ENCODE measurements around the gene PNLDC1.

DNA sequence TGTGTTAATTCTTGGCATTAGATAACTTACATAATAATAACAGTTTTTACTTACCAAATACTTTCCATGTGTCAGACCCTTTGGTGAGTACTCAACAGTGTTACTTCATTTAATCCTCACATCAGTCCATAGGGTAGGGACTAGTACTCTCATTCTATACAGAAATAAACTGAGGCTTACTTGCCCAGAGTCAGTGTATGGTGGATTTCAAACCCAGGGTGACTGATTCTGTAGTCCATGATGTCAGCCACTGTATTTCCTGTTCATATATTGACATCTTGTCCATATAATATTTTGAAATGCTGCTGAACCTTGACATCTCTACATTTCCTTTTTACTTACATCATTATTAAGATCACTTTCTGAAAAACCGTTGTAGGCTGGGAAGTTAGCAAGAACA, 2.5 kb upstream of the PNLDC1 start:
- TF ChIP-seq, protein P1, sequence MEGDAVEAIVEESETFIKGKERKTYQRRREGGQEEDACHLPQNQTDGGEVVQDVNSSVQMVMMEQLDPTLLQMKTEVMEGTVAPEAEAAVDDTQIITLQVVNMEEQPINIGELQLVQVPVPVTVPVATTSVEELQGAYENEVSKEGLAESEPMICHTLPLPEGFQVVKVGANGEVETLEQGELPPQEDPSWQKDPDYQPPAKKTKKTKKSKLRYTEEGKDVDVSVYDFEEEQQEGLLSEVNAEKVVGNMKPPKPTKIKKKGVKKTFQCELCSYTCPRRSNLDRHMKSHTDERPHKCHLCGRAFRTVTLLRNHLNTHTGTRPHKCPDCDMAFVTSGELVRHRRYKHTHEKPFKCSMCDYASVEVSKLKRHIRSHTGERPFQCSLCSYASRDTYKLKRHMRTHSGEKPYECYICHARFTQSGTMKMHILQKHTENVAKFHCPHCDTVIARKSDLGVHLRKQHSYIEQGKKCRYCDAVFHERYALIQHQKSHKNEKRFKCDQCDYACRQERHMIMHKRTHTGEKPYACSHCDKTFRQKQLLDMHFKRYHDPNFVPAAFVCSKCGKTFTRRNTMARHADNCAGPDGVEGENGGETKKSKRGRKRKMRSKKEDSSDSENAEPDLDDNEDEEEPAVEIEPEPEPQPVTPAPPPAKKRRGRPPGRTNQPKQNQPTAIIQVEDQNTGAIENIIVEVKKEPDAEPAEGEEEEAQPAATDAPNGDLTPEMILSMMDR (IDR thresholded peaks at IDR 0.05; ENCODE audit: insufficient read depth, low read depth, low read length): no peak
- no peak for TF ChIP-seq EZH2 (IDR thresholded peaks at IDR 0.05; ENCODE audit: insufficient read depth, low read length)
